ENCODE measurements around the gene TMEM184A.

- TF ChIP-seq POLR2AphosphoS5 (IDR thresholded peaks at IDR 0.05; ENCODE audit: low read depth, low read length) = no peak
- no peak for TF ChIP-seq CTCF (IDR thresholded peaks at IDR 0.05; ENCODE audit: control extremely low read depth in 1 of 3, insufficient read depth in 1 of 3, low read depth in 1 of 3, low read length in 3 of 3)
Measured at GRCh38 chr7:1509226-1509625, 46.8 kb downstream of the TMEM184A start.
